IgD-negative memory B cell (primary cell): ENCODE data around the gene LCN12. TPM values are rescaled to one million over a fixed set of nuclear protein-coding genes. Genes with fewer than 3 reads are reported as not detected.
A peak's percentile ranks its signal among the peaks of the same experiment; 100 is the strongest.

Experiments used
- H3K27ac Mint-ChIP-seq, 3 donors: one replicate each; pipeline ENCODE4 v1.8.0; 2020 to 2022; ENCODE audit warnings: mild to moderate bottlenecking in 3 of 3, mixed read lengths in 3 of 3, moderate library complexity in 1 of 3
- H3K27me3 Mint-ChIP-seq: one replicate; pipeline ENCODE4 v1.8.0; 2021; ENCODE audit warnings: mixed read lengths
- H3K36me3 Mint-ChIP-seq: one replicate; pipeline ENCODE4 v1.8.0; 2020; ENCODE audit warnings: mild to moderate bottlenecking, mixed read lengths
- H3K4me1 Mint-ChIP-seq, 3 donors: one replicate each; pipeline ENCODE4 v1.8.0; 2020 to 2022; ENCODE audit warnings: mixed read lengths in 3 of 3, mild to moderate bottlenecking in 1 of 3
- H3K4me3 Mint-ChIP-seq, 4 donors: one replicate each; pipeline ENCODE4 v1.8.0; 2020 to 2022; ENCODE audit warnings: mild to moderate bottlenecking in 4 of 4, mixed read lengths in 4 of 4, moderate library complexity in 3 of 4
- H3K9me3 Mint-ChIP-seq, 3 donors: one replicate each; pipeline ENCODE4 v1.8.0; 2020 to 2021; ENCODE audit warnings: mixed read lengths in 3 of 3, mild to moderate bottlenecking in 1 of 3
- polyA plus RNA-seq: library from polyadenylated mRNA; unstranded; fragments of 300-500 nt; fragmentation: Illumina TruSeq; gene quantifications from one replicate; pipeline ENCODE4 v1.2.3, GENCODE V29; 2021

The LCN12 gene
- polyA plus RNA-seq: not detected

DNA sequence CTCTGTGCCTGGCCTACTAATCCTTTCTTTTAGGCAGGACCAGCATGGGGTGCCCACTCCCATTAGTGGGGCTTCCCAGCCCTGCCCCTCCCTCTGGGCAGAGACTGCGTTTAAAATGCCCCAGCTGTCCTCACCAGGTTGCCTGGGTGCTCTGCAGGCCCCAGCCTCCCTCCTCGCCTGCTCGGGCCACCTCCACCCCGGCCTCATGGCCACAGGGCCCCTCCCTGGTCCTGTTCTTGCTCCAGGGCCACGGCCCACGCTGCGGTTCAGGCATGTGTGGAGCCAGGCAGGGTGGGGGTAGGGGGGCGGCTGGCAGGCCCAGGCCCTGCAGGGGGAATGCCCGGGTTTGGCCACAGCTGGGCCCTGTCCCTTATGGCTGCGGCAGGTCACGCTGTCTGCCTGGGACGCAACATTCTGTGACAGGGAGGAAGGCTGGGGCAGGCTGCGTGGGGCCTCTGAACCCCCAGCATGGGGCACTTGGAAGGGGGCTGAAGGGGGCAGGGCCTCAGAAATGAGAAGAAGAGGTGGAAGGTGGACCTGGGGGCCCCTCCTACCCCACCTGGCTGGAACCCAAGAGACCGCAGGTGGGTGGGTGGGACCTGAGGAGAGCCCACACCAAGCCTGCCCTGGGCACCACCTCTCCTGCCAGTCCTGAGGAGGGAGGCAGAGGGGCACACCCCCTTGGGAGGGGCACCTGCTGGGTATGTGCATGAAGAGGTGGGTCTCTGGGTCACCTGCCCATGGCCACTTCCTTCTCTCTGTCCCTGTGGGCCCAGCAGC is at the start of gene LCN12:
TSS of gene LCN12 (plus strand) at position 733 of the 780 bp plus-strand sequence. CDS start 55 bp downstream, outside the sequence.
- Mint-ChIP-seq H3K4me1 (peaks cover 0 to 6% (median 4%) of the 10 kb centered on the region in 3 donors), H3K27me3 (peaks cover 2% of the 10 kb centered on the region), H3K27ac (peak within 1 kb of the TSS in 1 of 3 donors; percentile 39), H3K9me3 (no peaks in the 10 kb centered on the region), H3K4me3 (peak within 1 kb of the TSS in 1 of 4 donors; percentile 37), H3K36me3 (no peaks in the 10 kb centered on the region)

- Mint-ChIP-seq H3K9me3 (no peaks in the 10 kb centered on the region), H3K27ac (peak overlapping the region; percentile 92 to 99 (median 97)), H3K36me3 (peaks cover 9% of the 10 kb centered on the region), H3K4me3 (peak overlapping the region in 2 of 4 donors; percentile 51 to 74), H3K4me1 (peaks cover 31 to 46% (median 34%) of the 10 kb centered on the region in 3 donors), H3K27me3 (no peaks in the 10 kb centered on the region)
These were observed 49.0 kb upstream of the LCN12 start for GRCh38 chr9:136903041-136903554.

DNA sequence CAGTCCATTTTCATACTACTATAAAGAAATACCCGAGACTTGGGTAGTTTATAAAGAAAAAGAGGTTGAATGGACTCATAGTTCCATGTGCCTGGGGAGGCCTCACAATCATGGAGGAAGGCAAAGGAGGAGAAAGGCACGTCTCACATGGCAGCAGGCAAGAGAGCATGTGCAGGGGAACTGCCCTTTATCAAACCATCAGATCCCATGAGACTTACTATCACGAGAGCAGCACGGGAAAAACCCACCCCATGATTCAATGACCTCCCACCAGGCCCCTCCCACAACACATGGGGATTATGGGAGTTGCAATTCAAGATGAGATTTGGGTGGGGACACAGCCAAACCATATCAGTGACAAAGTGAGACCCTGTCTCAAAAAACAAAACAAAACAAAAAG is 45.8 kb upstream of the LCN12 start:
- no peaks in the 10 kb centered on the region for H3K27me3 Mint-ChIP-seq
- peaks cover 15 to 28% (median 16%) of the 10 kb centered on the region in 3 donors for H3K4me1 Mint-ChIP-seq
- H3K36me3 Mint-ChIP-seq: peaks cover 9% of the 10 kb centered on the region
- H3K27ac Mint-ChIP-seq: peak overlapping the region in 1 of 3 donors; percentile 67
- no peaks in the 10 kb centered on the region for H3K9me3 Mint-ChIP-seq
- H3K4me3 Mint-ChIP-seq: peak overlapping the region in 1 of 4 donors; percentile 20

- H3K4me3 Mint-ChIP-seq: peak overlapping the region in 1 of 4 donors; percentile 20
- peaks cover 7% of the 10 kb centered on the region for H3K36me3 Mint-ChIP-seq
- H3K9me3 Mint-ChIP-seq: no peaks in the 10 kb centered on the region
- peak overlapping the region in 1 of 3 donors; percentile 67 for H3K27ac Mint-ChIP-seq
- H3K4me1 Mint-ChIP-seq: peaks cover 8 to 18% (median 9%) of the 10 kb centered on the region in 3 donors
- no peaks in the 10 kb centered on the region for H3K27me3 Mint-ChIP-seq
These were observed 44.8 kb upstream of the LCN12 start for GRCh38 chr9:136907011-136907914.

- no peaks in the 10 kb centered on the region for H3K27me3 Mint-ChIP-seq
- H3K27ac Mint-ChIP-seq: no peak overlapping the region
- H3K4me1 Mint-ChIP-seq: peaks cover 0 to 5% (median 1%) of the 10 kb centered on the region in 3 donors
- no peaks in the 10 kb centered on the region for H3K9me3 Mint-ChIP-seq
- H3K4me3 Mint-ChIP-seq: no peak overlapping the region
- H3K36me3 Mint-ChIP-seq: peaks cover 4% of the 10 kb centered on the region
These were observed 41.7 kb upstream of the LCN12 start for GRCh38 chr9:136910197-136910900.

- H3K36me3 Mint-ChIP-seq: peaks cover 4% of the 10 kb centered on the region
- no peaks in the 10 kb centered on the region for H3K9me3 Mint-ChIP-seq
- H3K4me3 Mint-ChIP-seq: no peak overlapping the region
- no peak overlapping the region for H3K27ac Mint-ChIP-seq
- peaks cover 0 to 3% (median 0%) of the 10 kb centered on the region in 3 donors for H3K4me1 Mint-ChIP-seq
- H3K27me3 Mint-ChIP-seq: no peaks in the 10 kb centered on the region
These were observed 41.2 kb upstream of the LCN12 start for GRCh38 chr9:136910901-136911245.

DNA sequence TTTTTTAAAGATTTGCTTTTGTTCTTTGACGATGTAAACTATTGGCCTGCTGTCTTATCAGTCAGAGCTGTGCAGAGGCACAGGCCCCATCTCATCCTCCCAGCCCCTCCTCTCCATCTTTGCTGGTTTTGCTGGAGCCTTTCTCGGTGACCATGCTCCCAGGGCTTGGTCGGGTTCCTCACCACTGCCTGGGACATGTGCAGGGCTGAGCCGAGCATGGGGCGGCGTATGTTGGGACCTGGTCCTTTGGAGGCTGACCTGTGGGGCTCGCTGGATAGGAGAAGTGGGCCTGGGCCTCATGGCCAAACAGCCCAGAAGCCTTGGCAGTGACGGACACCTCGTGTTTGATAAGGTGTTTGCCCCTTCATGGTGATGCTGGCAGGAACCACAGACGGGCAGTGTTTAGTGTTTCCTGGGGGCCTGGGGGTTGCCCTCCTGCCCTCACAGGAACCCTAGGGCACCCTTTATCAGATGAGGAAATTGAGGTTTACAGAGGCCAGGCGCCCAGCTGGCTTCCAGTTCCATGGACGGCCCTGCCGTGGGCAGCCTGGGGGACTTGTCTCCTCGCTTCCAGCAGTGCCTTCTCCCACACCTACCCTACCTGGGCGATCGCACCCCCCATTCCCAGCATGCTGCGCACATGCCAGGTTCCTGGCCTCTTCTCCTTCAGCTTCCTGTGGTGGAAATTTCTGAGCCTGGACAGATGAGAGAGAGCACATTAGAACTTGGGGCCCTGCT is 38.2 kb upstream of the LCN12 start:
- Mint-ChIP-seq H3K36me3 (peaks cover 4% of the 10 kb centered on the region), H3K4me1 (no peaks in the 10 kb centered on the region), H3K27ac (peak overlapping the region in 1 of 3 donors; percentile 13), H3K4me3 (no peak overlapping the region), H3K9me3 (no peaks in the 10 kb centered on the region), H3K27me3 (no peaks in the 10 kb centered on the region)

GRCh38 chr9:136915632-136916329 is 36.3 kb upstream of the LCN12 start:
- no peak overlapping the region for H3K27ac Mint-ChIP-seq
- no peak overlapping the region for H3K4me3 Mint-ChIP-seq
- no peaks in the 10 kb centered on the region for H3K4me1 Mint-ChIP-seq
- H3K9me3 Mint-ChIP-seq: no peaks in the 10 kb centered on the region
- H3K36me3 Mint-ChIP-seq: peaks cover 3% of the 10 kb centered on the region
- no peaks in the 10 kb centered on the region for H3K27me3 Mint-ChIP-seq

- peak overlapping the region in 1 of 4 donors; percentile 55 for H3K4me3 Mint-ChIP-seq
- H3K27me3 Mint-ChIP-seq: no peaks in the 10 kb centered on the region
- H3K9me3 Mint-ChIP-seq: no peaks in the 10 kb centered on the region
- no peaks in the 10 kb centered on the region for H3K4me1 Mint-ChIP-seq
- H3K27ac Mint-ChIP-seq: no peak overlapping the region
- H3K36me3 Mint-ChIP-seq: peaks cover 3% of the 10 kb centered on the region
These were observed 35.5 kb upstream of the LCN12 start for GRCh38 chr9:136916330-136917184.

DNA sequence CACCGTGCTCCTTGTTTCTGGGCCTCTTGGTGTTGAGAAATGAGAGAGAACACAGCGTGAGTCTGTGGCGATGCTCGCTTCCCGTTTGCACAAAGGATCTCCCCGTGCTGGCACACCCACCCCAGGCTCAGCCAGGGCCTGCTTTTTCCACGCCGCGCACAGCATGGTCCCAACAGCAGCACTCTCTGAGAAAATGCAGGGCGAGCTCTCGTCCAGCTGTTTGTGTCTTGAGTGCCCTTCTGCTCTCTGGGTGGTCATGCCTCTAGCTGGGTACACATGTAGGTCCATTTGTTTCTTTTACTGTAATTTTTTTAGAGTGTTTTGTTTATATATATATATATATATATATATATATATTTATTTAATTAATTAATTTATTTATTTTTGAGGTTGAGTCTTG is 34.2 kb upstream of the LCN12 start:
- no peaks in the 10 kb centered on the region for H3K4me1 Mint-ChIP-seq
- H3K36me3 Mint-ChIP-seq: peaks cover 3% of the 10 kb centered on the region
- H3K9me3 Mint-ChIP-seq: no peaks in the 10 kb centered on the region
- H3K4me3 Mint-ChIP-seq: no peak overlapping the region
- H3K27ac Mint-ChIP-seq: no peak overlapping the region
- H3K27me3 Mint-ChIP-seq: no peaks in the 10 kb centered on the region

DNA sequence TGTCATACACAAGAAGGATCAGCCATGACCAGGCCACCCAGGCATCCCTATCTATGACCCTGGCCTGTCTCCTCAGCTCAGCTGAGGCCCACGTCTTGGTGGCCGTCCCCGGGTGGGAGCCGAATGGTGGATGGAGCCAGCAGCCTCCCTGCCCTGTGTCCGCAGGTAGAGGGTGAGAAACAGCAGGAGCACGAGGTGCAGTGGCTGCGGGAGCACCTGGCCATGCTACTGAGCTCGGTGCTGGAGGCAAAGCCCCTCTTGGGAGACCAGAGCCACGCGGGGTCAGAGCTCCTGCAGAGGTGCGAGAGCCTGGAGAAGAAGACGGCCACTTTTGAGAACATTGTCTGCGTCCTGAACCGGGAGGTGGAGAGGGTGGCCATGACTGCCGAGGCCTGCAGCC is 32.0 kb upstream of the LCN12 start:
- Mint-ChIP-seq H3K4me1 (no peaks in the 10 kb centered on the region), H3K9me3 (no peaks in the 10 kb centered on the region), H3K27ac (peak overlapping the region in 1 of 3 donors; percentile 57), H3K4me3 (peak overlapping the region in 1 of 4 donors; percentile 23), H3K27me3 (no peaks in the 10 kb centered on the region), H3K36me3 (peaks cover 3% of the 10 kb centered on the region)

DNA sequence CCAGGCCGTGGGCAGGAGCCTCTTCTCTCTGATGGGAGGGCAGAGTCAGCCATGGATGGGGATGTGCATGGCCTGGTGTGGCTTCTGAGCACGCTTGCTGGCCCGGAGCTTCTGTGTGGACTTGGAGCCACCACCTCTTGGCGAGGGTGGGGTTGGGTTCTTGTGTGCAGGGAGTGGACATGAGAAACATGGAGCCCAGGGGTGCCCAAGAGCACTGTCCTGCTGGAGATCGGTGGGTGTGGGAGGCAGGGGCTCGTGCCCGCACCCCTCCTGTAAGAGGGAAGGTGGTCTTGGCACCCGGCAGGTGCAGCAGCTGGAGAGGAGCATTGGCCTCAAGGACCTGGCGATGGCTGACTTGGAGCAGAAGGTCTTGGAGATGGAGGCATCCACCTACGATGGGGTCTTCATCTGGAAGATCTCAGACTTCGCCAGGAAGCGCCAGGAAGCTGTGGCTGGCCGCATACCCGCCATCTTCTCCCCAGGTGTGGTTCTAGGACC is 31.3 kb upstream of the LCN12 start:
- Mint-ChIP-seq H3K36me3 (peaks cover 3% of the 10 kb centered on the region), H3K27ac (no peak overlapping the region), H3K4me1 (no peaks in the 10 kb centered on the region), H3K27me3 (no peaks in the 10 kb centered on the region), H3K4me3 (no peak overlapping the region), H3K9me3 (no peaks in the 10 kb centered on the region)

GRCh38 chr9:136921307-136921706 is 30.8 kb upstream of the LCN12 start:
- H3K27me3 Mint-ChIP-seq: no peaks in the 10 kb centered on the region
- peaks cover 3% of the 10 kb centered on the region for H3K36me3 Mint-ChIP-seq
- H3K4me3 Mint-ChIP-seq: no peak overlapping the region
- no peaks in the 10 kb centered on the region for H3K9me3 Mint-ChIP-seq
- H3K27ac Mint-ChIP-seq: no peak overlapping the region
- no peaks in the 10 kb centered on the region for H3K4me1 Mint-ChIP-seq
